Fibroblast of pulmonary artery (primary cell): ENCODE results near the gene C10orf71.

Source experiments
- DNase-seq: peaks from one replicate; pipeline ENCODE4 v3.0.0-alpha.2; 2010; ENCODE audit warnings: low read depth
- H3K4me3 ChIP-seq: replicated peaks from 2 replicates; pipeline ENCODE4 v1.5.1; 2011; ENCODE audit warnings: low read depth, mild to moderate bottlenecking, control low read depth, low read length, moderate library complexity
- CTCF ChIP-seq: IDR thresholded peaks from 2 replicates; pipeline ENCODE4 v1.5.1; 2011; ENCODE audit warnings: mild to moderate bottlenecking, control low read depth, low read length, inconsistent platforms; ENCODE audit errors: missing control alignments

Gene C10orf71

GRCh38 chr10:49273626-49274025, 25.3 kb upstream of the C10orf71 start:
- no peak for TF ChIP-seq CTCF
- no peak for DNase-seq
- no peak overlapping the region for H3K4me3 ChIP-seq

- DNase-seq: no peak
- no peak for TF ChIP-seq CTCF
- no peak overlapping the region for H3K4me3 ChIP-seq
These were observed 24.1 kb upstream of the C10orf71 start for GRCh38 chr10:49274886-49275285.

- TF ChIP-seq CTCF: no peak
- no peak for DNase-seq
These were observed 23.1 kb upstream of the C10orf71 start for GRCh38 chr10:49275896-49276295.

GRCh38 chr10:49276596-49276995, 22.4 kb upstream of the C10orf71 start:
- DNase-seq: no peak
- no peak for TF ChIP-seq CTCF
- no peak overlapping the region for H3K4me3 ChIP-seq

More at GRCh38 chr10:49275896-49276295, 23.1 kb upstream of the C10orf71 start:
- H3K4me3 ChIP-seq: no peak overlapping the region

- no peak overlapping the region for H3K4me3 ChIP-seq
- DNase-seq: no peak
- TF ChIP-seq CTCF: no peak
These were observed 21.0 kb upstream of the C10orf71 start for GRCh38 chr10:49277973-49278372.

GRCh38 chr10:49278497-49278981, 20.4 kb upstream of the C10orf71 start:
- no peak for TF ChIP-seq CTCF
- H3K4me3 ChIP-seq: no peak overlapping the region
- DNase-seq: no peak
